HL-60 (cell line): ENCODE measurements around the gene ADCYAP1.

Source experiments
- DNase-seq, 2 experiments: peaks; one replicate each; pipeline ENCODE4 v3.0.0-alpha.2; 2010 to 2020; ENCODE audit warnings: low read depth in 1 of 2, low spot score in 1 of 2
- H3K27ac ChIP-seq: fragments of 250-450 bp; sonication (Bioruptor Pico); replicated peaks from 2 replicates; pipeline ENCODE4 v1.5.1; 2020; ENCODE audit warnings: mild to moderate bottlenecking, moderate library complexity
- H3K27me3 ChIP-seq: fragments of 250-450 bp; sonication (Bioruptor Pico); 2 replicates; pipeline ENCODE4 v1.5.1; 2021; ENCODE audit warnings: mild to moderate bottlenecking, moderate library complexity; ENCODE audit not compliant: insufficient read depth, poor library complexity, severe bottlenecking
- H3K4me3 ChIP-seq: replicated peaks from 2 replicates; pipeline ENCODE4 v1.5.1; 2011; ENCODE audit warnings: mild to moderate bottlenecking, control low read depth, low read length; ENCODE audit not compliant: insufficient read depth
- GABPA ChIP-seq: IDR thresholded peaks from 2 replicates; pipeline ENCODE4 v1.6.1; 2012; ENCODE audit warnings: low read depth
- POLR2AphosphoS5 ChIP-seq: IDR thresholded peaks from 2 replicates; pipeline ENCODE4 v1.6.1; 2012; ENCODE audit warnings: low read depth
- SPI1 ChIP-seq: IDR thresholded peaks from 2 replicates; pipeline ENCODE4 v1.6.1; 2012; ENCODE audit warnings: low read depth, mild to moderate bottlenecking, borderline replicate concordance
- TF ChIP-seq, protein P1 (sequence below): IDR thresholded peaks from one replicate; pipeline ENCODE4 v1.5.1; 2011; ENCODE audit warnings: low read length, control low read depth, inconsistent platforms; ENCODE audit not compliant: insufficient read depth
- TF ChIP-seq, protein P2 (sequence below): IDR thresholded peaks from 2 replicates; pipeline ENCODE4 v1.6.1; 2012; ENCODE audit warnings: low read depth; ENCODE audit not compliant: insufficient replicate concordance

ADCYAP1 gene

DNA sequence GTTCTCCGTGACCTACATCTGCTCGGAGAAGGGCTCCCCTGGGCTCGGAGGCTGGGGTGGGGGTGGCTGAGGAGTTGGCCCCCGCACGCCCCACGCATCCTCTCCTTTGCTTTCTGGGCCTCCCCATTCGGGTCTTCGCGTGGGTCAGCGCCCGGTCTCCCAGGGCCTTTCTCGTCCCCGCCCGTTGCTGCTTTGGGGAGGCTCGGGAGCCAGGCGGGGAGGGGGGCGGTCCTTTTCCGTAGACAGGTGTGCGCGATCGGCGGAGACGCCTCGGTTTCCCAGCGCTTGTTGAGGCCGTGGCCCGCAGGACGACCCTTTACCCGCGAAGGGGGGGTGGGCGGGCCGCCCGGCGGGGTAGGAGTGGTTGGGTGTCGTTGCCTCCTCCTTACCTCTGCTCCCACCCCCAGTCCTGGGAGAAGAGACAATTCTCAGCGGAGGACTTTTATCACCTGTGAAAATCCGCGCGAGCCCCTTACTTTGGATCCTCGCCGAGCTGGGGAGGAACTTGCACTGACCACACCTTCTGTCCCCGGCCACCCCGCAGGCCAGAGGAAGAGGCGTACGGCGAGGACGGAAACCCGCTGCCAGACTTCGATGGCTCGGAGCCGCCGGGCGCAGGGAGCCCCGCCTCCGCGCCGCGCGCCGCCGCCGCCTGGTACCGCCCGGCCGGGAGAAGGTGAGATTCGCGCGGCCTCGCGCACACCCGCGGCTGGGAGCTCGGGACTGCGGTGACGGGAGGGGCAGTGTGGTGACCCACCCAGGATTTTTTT lies 2.6 kb downstream of the ADCYAP1 start:
- TF ChIP-seq, protein P1, sequence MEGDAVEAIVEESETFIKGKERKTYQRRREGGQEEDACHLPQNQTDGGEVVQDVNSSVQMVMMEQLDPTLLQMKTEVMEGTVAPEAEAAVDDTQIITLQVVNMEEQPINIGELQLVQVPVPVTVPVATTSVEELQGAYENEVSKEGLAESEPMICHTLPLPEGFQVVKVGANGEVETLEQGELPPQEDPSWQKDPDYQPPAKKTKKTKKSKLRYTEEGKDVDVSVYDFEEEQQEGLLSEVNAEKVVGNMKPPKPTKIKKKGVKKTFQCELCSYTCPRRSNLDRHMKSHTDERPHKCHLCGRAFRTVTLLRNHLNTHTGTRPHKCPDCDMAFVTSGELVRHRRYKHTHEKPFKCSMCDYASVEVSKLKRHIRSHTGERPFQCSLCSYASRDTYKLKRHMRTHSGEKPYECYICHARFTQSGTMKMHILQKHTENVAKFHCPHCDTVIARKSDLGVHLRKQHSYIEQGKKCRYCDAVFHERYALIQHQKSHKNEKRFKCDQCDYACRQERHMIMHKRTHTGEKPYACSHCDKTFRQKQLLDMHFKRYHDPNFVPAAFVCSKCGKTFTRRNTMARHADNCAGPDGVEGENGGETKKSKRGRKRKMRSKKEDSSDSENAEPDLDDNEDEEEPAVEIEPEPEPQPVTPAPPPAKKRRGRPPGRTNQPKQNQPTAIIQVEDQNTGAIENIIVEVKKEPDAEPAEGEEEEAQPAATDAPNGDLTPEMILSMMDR, result no peak
- TF ChIP-seq GABPA (no peak), POLR2AphosphoS5 (no peak)
- TF ChIP-seq, protein P2, sequence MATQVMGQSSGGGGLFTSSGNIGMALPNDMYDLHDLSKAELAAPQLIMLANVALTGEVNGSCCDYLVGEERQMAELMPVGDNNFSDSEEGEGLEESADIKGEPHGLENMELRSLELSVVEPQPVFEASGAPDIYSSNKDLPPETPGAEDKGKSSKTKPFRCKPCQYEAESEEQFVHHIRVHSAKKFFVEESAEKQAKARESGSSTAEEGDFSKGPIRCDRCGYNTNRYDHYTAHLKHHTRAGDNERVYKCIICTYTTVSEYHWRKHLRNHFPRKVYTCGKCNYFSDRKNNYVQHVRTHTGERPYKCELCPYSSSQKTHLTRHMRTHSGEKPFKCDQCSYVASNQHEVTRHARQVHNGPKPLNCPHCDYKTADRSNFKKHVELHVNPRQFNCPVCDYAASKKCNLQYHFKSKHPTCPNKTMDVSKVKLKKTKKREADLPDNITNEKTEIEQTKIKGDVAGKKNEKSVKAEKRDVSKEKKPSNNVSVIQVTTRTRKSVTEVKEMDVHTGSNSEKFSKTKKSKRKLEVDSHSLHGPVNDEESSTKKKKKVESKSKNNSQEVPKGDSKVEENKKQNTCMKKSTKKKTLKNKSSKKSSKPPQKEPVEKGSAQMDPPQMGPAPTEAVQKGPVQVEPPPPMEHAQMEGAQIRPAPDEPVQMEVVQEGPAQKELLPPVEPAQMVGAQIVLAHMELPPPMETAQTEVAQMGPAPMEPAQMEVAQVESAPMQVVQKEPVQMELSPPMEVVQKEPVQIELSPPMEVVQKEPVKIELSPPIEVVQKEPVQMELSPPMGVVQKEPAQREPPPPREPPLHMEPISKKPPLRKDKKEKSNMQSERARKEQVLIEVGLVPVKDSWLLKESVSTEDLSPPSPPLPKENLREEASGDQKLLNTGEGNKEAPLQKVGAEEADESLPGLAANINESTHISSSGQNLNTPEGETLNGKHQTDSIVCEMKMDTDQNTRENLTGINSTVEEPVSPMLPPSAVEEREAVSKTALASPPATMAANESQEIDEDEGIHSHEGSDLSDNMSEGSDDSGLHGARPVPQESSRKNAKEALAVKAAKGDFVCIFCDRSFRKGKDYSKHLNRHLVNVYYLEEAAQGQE, result no peak

DNA sequence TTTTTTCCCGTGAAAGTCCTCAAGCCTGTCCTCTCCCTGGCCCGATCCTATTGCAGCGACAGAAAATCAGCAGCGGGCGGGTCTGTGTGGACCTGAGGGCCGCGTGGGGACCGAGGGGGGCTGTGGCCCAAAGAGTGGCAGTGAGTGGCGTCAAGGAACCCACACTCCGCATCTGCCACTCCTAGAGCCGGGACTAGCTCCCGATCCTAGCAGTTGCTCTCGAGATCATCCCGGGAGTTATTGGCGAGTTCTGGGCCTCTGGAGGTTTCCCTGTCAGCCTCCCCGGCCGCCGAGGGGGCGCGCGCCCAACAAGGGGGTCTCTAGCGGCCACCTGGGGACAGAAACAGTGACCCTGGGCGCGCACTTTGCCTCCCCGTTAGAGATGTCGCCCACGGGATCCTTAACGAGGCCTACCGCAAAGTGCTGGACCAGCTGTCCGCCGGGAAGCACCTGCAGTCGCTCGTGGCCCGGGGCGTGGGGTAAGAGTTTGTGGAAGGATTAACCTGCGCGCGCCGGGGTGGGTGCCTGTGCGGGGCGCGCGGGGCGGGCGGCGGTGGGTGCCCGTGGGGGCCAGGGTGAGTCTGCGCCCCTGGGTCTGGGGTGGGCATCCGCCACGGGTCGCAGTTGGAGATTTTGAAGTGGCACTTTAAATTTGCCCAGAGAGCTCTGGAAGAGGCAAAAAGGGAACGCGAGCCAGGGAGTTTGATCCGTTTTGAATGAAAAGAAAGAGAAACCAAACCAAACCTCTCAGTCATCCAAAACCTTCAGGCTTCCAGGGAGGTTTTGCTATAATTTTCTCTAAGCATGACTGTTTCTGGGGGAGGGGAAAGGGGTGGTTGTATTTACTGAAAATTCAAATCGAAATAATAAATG lies 3.5 kb downstream of the ADCYAP1 start:
- Histone ChIP-seq H3K27ac (no peak overlapping the region), H3K27me3 (peaks cover 86% of the 10 kb centered on the region), H3K4me3 (no peak overlapping the region)
- DNase-seq, result no peak
- TF ChIP-seq, protein P2, result no peak
- TF ChIP-seq, protein P1, result no peak
- TF ChIP-seq GABPA, result no peak

More for the DNA sequence above, 2.6 kb downstream of the ADCYAP1 start:
- DNase-seq, result no peak
- H3K27ac ChIP-seq, result no peak overlapping the region
- H3K27me3 ChIP-seq, result peaks cover 85% of the 10 kb centered on the region
- no peak overlapping the region for H3K4me3 ChIP-seq

DNA sequence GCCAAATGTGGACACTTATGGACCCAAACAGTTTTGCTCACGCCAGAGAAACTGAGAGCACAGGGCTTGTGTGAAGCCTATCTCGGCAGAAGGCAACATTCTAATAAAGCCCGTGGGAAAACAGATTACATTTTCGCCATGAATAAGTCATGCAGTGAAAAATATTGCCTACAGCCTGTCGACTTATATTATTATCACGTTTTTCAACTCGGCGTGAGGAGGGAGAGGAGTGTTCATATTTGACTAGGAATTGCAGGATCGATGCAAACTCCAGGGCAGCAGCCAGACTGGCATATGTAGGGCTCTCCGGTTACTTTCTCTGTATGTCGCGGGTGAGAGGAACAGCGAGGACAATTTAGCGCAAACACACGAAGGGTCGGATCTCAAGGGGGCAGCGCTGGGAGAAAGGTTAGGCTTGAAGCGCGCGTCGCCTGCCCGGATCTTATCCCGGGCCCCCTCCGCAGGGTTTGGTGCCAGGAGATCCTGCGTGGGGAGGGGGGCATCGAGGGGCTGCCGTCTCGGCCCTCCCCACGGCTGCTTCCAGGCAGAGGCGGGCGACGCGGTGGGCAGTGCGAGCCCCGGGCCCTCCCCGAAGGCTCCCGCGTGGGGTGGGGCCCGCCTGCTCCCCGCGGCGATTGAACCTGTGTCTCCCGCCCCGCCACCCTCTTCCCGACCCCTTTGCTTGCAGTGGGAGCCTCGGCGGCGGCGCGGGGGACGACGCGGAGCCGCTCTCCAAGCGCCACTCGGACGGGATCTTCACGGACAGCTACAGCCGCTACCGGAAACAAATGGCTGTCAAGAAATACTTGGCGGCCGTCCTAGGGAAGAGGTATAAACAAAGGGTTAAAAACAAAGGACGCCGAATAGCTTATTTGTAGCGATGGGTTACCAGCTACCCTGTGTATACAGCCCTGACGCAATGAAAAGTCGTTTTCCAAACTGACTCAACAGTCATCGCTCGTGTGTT lies 4.4 kb downstream of the ADCYAP1 start:
- TF ChIP-seq, protein P1, result no peak
- TF ChIP-seq SPI1, result no peak
- no peak for TF ChIP-seq GABPA
- no peak for TF ChIP-seq POLR2AphosphoS5
- TF ChIP-seq, protein P2, result no peak
- no peak overlapping the region for H3K27ac ChIP-seq
- no peak overlapping the region for H3K4me3 ChIP-seq
- no peak for DNase-seq
- H3K27me3 ChIP-seq, result peaks cover 79% of the 10 kb centered on the region
